OCI-LY1 (cell line): Measurements from ENCODE around the gene SPAG9.

ENCODE experiments used
- H2AFZ ChIP-seq: fragments of 200-600 bp; sonication (generic), shearing (Covaris generic); 2 replicates; pipeline ENCODE4 v1.6.0; 2014; ENCODE audit warnings: antibody characterized with exemption, mild to moderate bottlenecking, low read length
- H3F3A ChIP-seq: fragments of 200-600 bp; sonication (generic), shearing (Covaris generic); 2 replicates; pipeline ENCODE4 v1.6.0; 2014; ENCODE audit warnings: mild to moderate bottlenecking, antibody characterized with exemption, low read length, moderate library complexity; ENCODE audit not compliant: insufficient read depth
- H3K27ac ChIP-seq: fragments of 200-600 bp; sonication (generic); 2 replicates; pipeline ENCODE4 v1.5.1; 2014; ENCODE audit warnings: low read length, mixed run types, mild to moderate bottlenecking, low read depth; ENCODE audit not compliant: poor library complexity, severe bottlenecking
- H3K27me3 ChIP-seq: fragments of 200-600 bp; sonication (generic); 2 replicates; pipeline ENCODE4 v1.6.0; 2014; ENCODE audit warnings: antibody characterized with exemption, mild to moderate bottlenecking, low read length, moderate library complexity; ENCODE audit not compliant: insufficient read depth
- H3K36me3 ChIP-seq: fragments of 200-600 bp; sonication (generic); 2 replicates; pipeline ENCODE4 v1.6.1; 2014; ENCODE audit warnings: mild to moderate bottlenecking, antibody characterized with exemption, low read length, moderate library complexity, mixed read lengths; ENCODE audit not compliant: insufficient read depth
- H3K4me1 ChIP-seq: fragments of 200-600 bp; sonication (generic); 2 replicates; pipeline ENCODE4 v1.5.1; 2014; ENCODE audit warnings: mild to moderate bottlenecking, low read length, moderate library complexity; ENCODE audit not compliant: insufficient read depth, severe bottlenecking
- H3K4me2 ChIP-seq: fragments of 200-600 bp; sonication (generic), shearing (Covaris generic); 2 replicates; pipeline ENCODE4 v1.6.1; 2014; ENCODE audit warnings: low read length
- H3K4me3 ChIP-seq: fragments of 200-600 bp; sonication (generic); 2 replicates; pipeline ENCODE4 v1.5.1; 2014; ENCODE audit warnings: low read length, low read depth, mild to moderate bottlenecking, mixed read lengths; ENCODE audit not compliant: poor library complexity, severe bottlenecking
- H3K79me2 ChIP-seq: fragments of 200-600 bp; shearing (Covaris generic); 2 replicates; pipeline ENCODE4 v1.6.1; 2016; ENCODE audit warnings: mixed run types, low read length, mixed read lengths; ENCODE audit not compliant: insufficient read depth
- H3K9ac ChIP-seq: fragments of 200-600 bp; sonication (generic), shearing (Covaris generic); 2 replicates; pipeline ENCODE4 v1.6.1; 2014; ENCODE audit warnings: mild to moderate bottlenecking, low read length, mixed read lengths
- H3K9me2 ChIP-seq: fragments of 200-600 bp; sonication (generic), shearing (Covaris generic); 2 replicates; pipeline ENCODE4 v1.6.1; 2014; ENCODE audit warnings: low read depth, mild to moderate bottlenecking, low read length, mixed read lengths
- H3K9me3 ChIP-seq: fragments of 200-600 bp; shearing (Covaris generic); 2 replicates; pipeline ENCODE4 v1.6.1; 2014; ENCODE audit warnings: low read length, mixed read lengths
- H4K20me1 ChIP-seq: fragments of 200-600 bp; sonication (generic), shearing (Covaris generic); 2 replicates; pipeline ENCODE4 v1.6.0; 2016; ENCODE audit warnings: mild to moderate bottlenecking, low read length; ENCODE audit not compliant: insufficient read depth
- CTCF ChIP-seq: fragments of 200-600 bp; sonication (generic), shearing (Covaris generic); IDR thresholded peaks from 2 replicates; pipeline ENCODE4 v1.5.1; 2017; ENCODE audit warnings: mild to moderate bottlenecking, antibody characterized with exemption, low read length, moderate library complexity, mixed read lengths
- EZH2 ChIP-seq: fragments of 200-600 bp; sonication (generic), shearing (Covaris generic); IDR thresholded peaks from 2 replicates; pipeline ENCODE4 v1.8.0; 2017; ENCODE audit warnings: borderline replicate concordance, mixed run types, mild to moderate bottlenecking, antibody characterized with exemption, low read length, moderate library complexity, mixed read lengths

Gene SPAG9

GRCh38 chr17:51120739-51121619, at the start of gene SPAG9:
Gene SPAG9 (minus strand): TSS chr17:51120868. CDS start chr17:51120656, 212 bp downstream.
- TF ChIP-seq CTCF (no peak), EZH2 (no peak)
- H3K79me2 ChIP-seq, result peaks cover 37% of the 10 kb centered on the region
- H3K27ac ChIP-seq, result peak within 1 kb of the TSS; percentile 86
- H3K9me2 ChIP-seq, result no peaks in the 10 kb centered on the region
- peaks cover 41% of the 10 kb centered on the region for H3K4me1 ChIP-seq
- H3K9ac ChIP-seq, result peak within 1 kb of the TSS; percentile 94
- peak within 1 kb of the TSS; percentile 49; the same call in 1 of the 2 replicates for H2AFZ ChIP-seq
- H3F3A ChIP-seq, result no peaks in the 10 kb centered on the region
- H3K4me3 ChIP-seq, result peak within 1 kb of the TSS; percentile 92
- no peaks in the 10 kb centered on the region for H3K36me3 ChIP-seq
- H3K27me3 ChIP-seq, result no peaks in the 10 kb centered on the region
- H3K4me2 ChIP-seq, result peak within 1 kb of the TSS; percentile 95
- no peaks in the 10 kb centered on the region for H4K20me1 ChIP-seq
- H3K9me3 ChIP-seq, result no peaks in the 10 kb centered on the region

GRCh38 chr17:51169340-51169739, 48.7 kb upstream of the SPAG9 start:
- Histone ChIP-seq H3K4me1 (peaks cover 23% of the 10 kb centered on the region), H3K9me3 (no peaks in the 10 kb centered on the region), H3K27ac (no peak overlapping the region), H2AFZ (no peak overlapping the region), H3F3A (no peaks in the 10 kb centered on the region), H3K36me3 (peaks cover 61% of the 10 kb centered on the region), H3K9me2 (no peaks in the 10 kb centered on the region), H3K4me2 (no peak overlapping the region), H3K27me3 (no peaks in the 10 kb centered on the region), H3K4me3 (no peak overlapping the region), H4K20me1 (no peaks in the 10 kb centered on the region), H3K9ac (no peak overlapping the region), H3K79me2 (no peaks in the 10 kb centered on the region)
- TF ChIP-seq CTCF (no peak), EZH2 (no peak)

GRCh38 chr17:51166987-51167931, 46.6 kb upstream of the SPAG9 start:
- Histone ChIP-seq H3K36me3 (peaks cover 65% of the 10 kb centered on the region), H3K9me2 (no peaks in the 10 kb centered on the region), H3K4me3 (peak overlapping the region; percentile 97), H2AFZ (no peak overlapping the region), H3K9ac (peak overlapping the region; percentile 99), H3K4me2 (peak overlapping the region; percentile 83), H3K27ac (peak overlapping the region; percentile 72), H3K79me2 (no peaks in the 10 kb centered on the region), H3K27me3 (no peaks in the 10 kb centered on the region), H3F3A (no peaks in the 10 kb centered on the region), H3K4me1 (peaks cover 23% of the 10 kb centered on the region), H4K20me1 (no peaks in the 10 kb centered on the region), H3K9me3 (no peaks in the 10 kb centered on the region)
- peak; percentile 84 for TF ChIP-seq CTCF
- no peak for TF ChIP-seq EZH2
